Measurements from ENCODE around the gene FHIT. TPM values are rescaled to one million over a fixed set of nuclear protein-coding genes. Genes with fewer than 3 reads are reported as not detected.

The FHIT gene
- total and polyA plus RNA-seq, 2 experiments from 2014 or later = 9.7 to 16.2 TPM

GRCh38 chr3:60081381-60082095 is 1169.7 kb downstream of the FHIT start:
- TF ChIP-seq EZH2phosphoT487 (IDR thresholded peaks at IDR 0.05; ENCODE audit: low read depth, severe bottlenecking, unreplicated experiment) (no peak), CTCF (IDR thresholded peaks at IDR 0.05; ENCODE audit: poor library complexity) (no peak), EZH2 (IDR thresholded peaks at IDR 0.05; ENCODE audit: borderline replicate concordance) (no peak)
- no peak overlapping the region for H3K27ac ChIP-seq
- H3K4me1 ChIP-seq (ENCODE audit: insufficient read depth) = no peaks in the 10 kb centered on the region
- H3K9me3 ChIP-seq (ENCODE audit: low read depth) = no peaks in the 10 kb centered on the region
- no peak overlapping the region for H3K4me3 ChIP-seq
- no peak overlapping the region for H3K4me2 ChIP-seq
- WGBS (ENCODE audit: low lambda C conversion rate, missing lambda C conversion rate) = 94% methylated on average over 5 of the region's 5 CpGs
- H3K36me3 ChIP-seq (replicated peaks; ENCODE audit: insufficient read depth, low read depth) = no peaks in the 10 kb centered on the region
- no peak overlapping the region for H2AFZ ChIP-seq
- H3K9me2 ChIP-seq (replicated peaks; ENCODE audit: insufficient read depth) = no peaks in the 10 kb centered on the region
- H4K20me1 ChIP-seq (ENCODE audit: insufficient read depth, poor library complexity, severe bottlenecking) = no peaks in the 10 kb centered on the region
- no peaks in the 10 kb centered on the region for H3K27me3 ChIP-seq
- no peaks in the 10 kb centered on the region for H3K79me2 ChIP-seq
- DNase-seq (ENCODE audit: low spot score) = no peak

DNA sequence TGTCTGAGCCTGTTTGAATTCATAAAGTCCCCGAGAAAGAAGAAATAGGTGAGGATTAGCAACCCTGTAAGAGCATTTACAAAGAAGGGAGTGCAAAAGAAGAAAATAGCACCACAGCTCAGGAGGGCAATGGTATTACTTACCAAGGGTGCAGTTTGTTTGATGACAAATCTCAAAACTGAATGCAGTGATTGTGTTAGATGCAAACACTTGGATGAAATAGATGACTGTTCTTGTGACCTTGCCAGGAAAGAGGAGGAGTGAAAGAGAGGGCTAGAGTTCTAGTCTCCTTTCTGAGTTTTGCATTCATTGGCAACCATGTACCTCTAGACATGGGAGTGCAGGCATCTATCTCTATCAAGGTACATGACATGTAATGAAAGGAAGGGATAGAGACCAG is 1170.6 kb downstream of the FHIT start:
- Histone ChIP-seq H3K4me1 (ENCODE audit: insufficient read depth) (no peaks in the 10 kb centered on the region), H4K20me1 (ENCODE audit: insufficient read depth, poor library complexity, severe bottlenecking) (no peaks in the 10 kb centered on the region), H3K9me3 (ENCODE audit: low read depth) (no peaks in the 10 kb centered on the region), H3K27ac (no peak overlapping the region), H2AFZ (no peak overlapping the region), H3K4me2 (no peak overlapping the region), H3K9me2 (replicated peaks; ENCODE audit: insufficient read depth) (no peaks in the 10 kb centered on the region), H3K4me3 (no peak overlapping the region), H3K36me3 (replicated peaks; ENCODE audit: insufficient read depth, low read depth) (no peaks in the 10 kb centered on the region), H3K27me3 (no peaks in the 10 kb centered on the region), H3K79me2 (no peaks in the 10 kb centered on the region)
- WGBS (ENCODE audit: low lambda C conversion rate, missing lambda C conversion rate) = 78% methylated on average over 1 of the region's 1 CpG
- TF ChIP-seq EZH2phosphoT487 (IDR thresholded peaks at IDR 0.05; ENCODE audit: low read depth, severe bottlenecking, unreplicated experiment) (no peak), EZH2 (IDR thresholded peaks at IDR 0.05; ENCODE audit: borderline replicate concordance) (no peak), CTCF (IDR thresholded peaks at IDR 0.05; ENCODE audit: poor library complexity) (no peak)
- DNase-seq (ENCODE audit: low spot score) = no peak

GRCh38 chr3:60079076-60079475 is 1172.2 kb downstream of the FHIT start:
- no peak overlapping the region for H3K27ac ChIP-seq
- no peak overlapping the region for H2AFZ ChIP-seq
- no peaks in the 10 kb centered on the region for H4K20me1 ChIP-seq (ENCODE audit: insufficient read depth, poor library complexity, severe bottlenecking)
- no peaks in the 10 kb centered on the region for H3K36me3 ChIP-seq (replicated peaks; ENCODE audit: insufficient read depth, low read depth)
- H3K9me2 ChIP-seq (replicated peaks; ENCODE audit: insufficient read depth) = no peaks in the 10 kb centered on the region
- H3K27me3 ChIP-seq = no peaks in the 10 kb centered on the region
- no peak for TF ChIP-seq EZH2 (IDR thresholded peaks at IDR 0.05; ENCODE audit: borderline replicate concordance)
- no peak for TF ChIP-seq CTCF (IDR thresholded peaks at IDR 0.05; ENCODE audit: poor library complexity)
- no peak for TF ChIP-seq EZH2phosphoT487 (IDR thresholded peaks at IDR 0.05; ENCODE audit: low read depth, severe bottlenecking, unreplicated experiment)
- H3K79me2 ChIP-seq = no peaks in the 10 kb centered on the region
- H3K4me1 ChIP-seq (ENCODE audit: insufficient read depth) = no peaks in the 10 kb centered on the region
- H3K4me2 ChIP-seq = no peak overlapping the region
- H3K9me3 ChIP-seq (ENCODE audit: low read depth) = no peaks in the 10 kb centered on the region
- DNase-seq (ENCODE audit: low spot score) = no peak
- WGBS (ENCODE audit: low lambda C conversion rate, missing lambda C conversion rate) = 66% methylated on average over 5 of the region's 5 CpGs
- no peak overlapping the region for H3K4me3 ChIP-seq

All from hepatocyte (in vitro differentiated cells).